Stomach (tissue), 9 donors: ENCODE measurements around the gene ATP5F1A. TPM values are rescaled to one million over a fixed set of nuclear protein-coding genes. Genes with fewer than 3 reads are reported as not detected.
"Not testable (repeated sequence)": the region's sequence is repeated elsewhere in the genome, so short reads cannot be mapped to it uniquely, and the experiment has no call there.

Experiments used
- DNase-seq, 2 donors: peaks; one replicate each; pipeline versions ENCODE4 v3.0.0 to v3.0.0-alpha.2; 2013 to 2019
- H3K27ac ChIP-seq, 5 donors: fragments of 200-600 bp in 4 of 5; sonication (generic) in 4 of 5; one replicate each; pipeline ENCODE4 v1.5.1; 2013 to 2019; ENCODE audit warnings: mild to moderate bottlenecking in 1 of 5, moderate library complexity in 1 of 5
- H3K27me3 ChIP-seq, 3 donors: fragments of 200-600 bp; sonication (generic); one replicate each; pipeline ENCODE4 v1.5.1; 2017 to 2019; ENCODE audit warnings: mixed run types in 1 of 3
- H3K36me3 ChIP-seq, 4 donors: fragments of 200-600 bp; sonication (generic); 1 replicate in 3 of 4; 2 replicates in 1 of 4; pipeline ENCODE4 v1.5.1; 2016 to 2019
- H3K4me1 ChIP-seq, 4 donors: fragments of 200-600 bp; sonication (generic); one replicate each; pipeline ENCODE4 v1.5.1; 2016 to 2019
- H3K4me3 ChIP-seq, 4 donors: fragments of 200-600 bp; sonication (generic) in 3 of 4; one replicate each; pipeline ENCODE4 v1.5.1; 2016 to 2019; ENCODE audit warnings: mild to moderate bottlenecking in 1 of 4
- H3K9me3 ChIP-seq, 4 donors: fragments of 200-600 bp; sonication (generic); one replicate each; pipeline ENCODE4 v1.5.1; 2016 to 2019
- CTCF ChIP-seq, 7 experiments: fragments of 450-650 bp in 4 of 7; fragments of 200-600 bp in 3 of 7; sonication (generic) in 3 of 7; IDR thresholded peaks; one replicate each; pipeline ENCODE4 v1.5.1; 2016 to 2019; ENCODE audit warnings: antibody characterized with exemption in 7 of 7, control low read depth in 2 of 7, mild to moderate bottlenecking in 1 of 7
- EP300 ChIP-seq: sonication (generic); formaldehyde crosslinking; IDR thresholded peaks from one replicate; pipeline ENCODE4 v1.6.1; 2017; ENCODE audit warnings: antibody characterized with exemption
- POLR2A ChIP-seq, 4 donors: fragments of 450-650 bp; IDR thresholded peaks; one replicate each; pipeline ENCODE4 v1.6.1; 2016; ENCODE audit warnings: antibody characterized with exemption in 4 of 4, control low read depth in 2 of 4, mild to moderate bottlenecking in 1 of 4, moderate library complexity in 1 of 4
- POLR2AphosphoS5 ChIP-seq, 3 donors: sonication (generic); formaldehyde crosslinking; IDR thresholded peaks; one replicate each; pipeline ENCODE4 v1.6.1; 2016; ENCODE audit warnings: antibody characterized with exemption in 3 of 3
- WGBS, 5 donors: extraction: QIAGEN DNeasy Blood & Tissue Kit in 3 of 5; methylation state at CpG; one replicate each; pipeline versions ENCODE4 v1.1.5 to v1.1.7; 2013 to 2018; 5-methylcytosine and 5-hydroxymethylcytosine counted together
- intact Hi-C: fragments of 100-400 bp; cut with DNase I; formaldehyde crosslinking; loops from one replicate; pipeline ENCODE4 v1.15.1; 2023; ENCODE audit warnings: low total_unique reads
- polyA plus RNA-seq, 3 donors: library from polyadenylated mRNA; stranded (reverse); fragments of 200-250 nt; gene quantifications; one replicate each; pipeline ENCODE4 v1.2.3, GENCODE V29; 2013
- total RNA-seq, 5 donors: library from RNA; depleted of rRNA; stranded (reverse); fragments of >200 nt; gene quantifications; one replicate each; pipeline versions ENCODE4 v1.1.0 to v1.2.3, GENCODE V29; 2014 to 2016
- donor health status: healthy with polysubstance abuse.
- donor health status: Bipolar disorder and iron deficiency.
- donor health status: healthy.

Gene ATP5F1A
- total and polyA plus RNA-seq, 8 donors = 82.9 to 631 (median 389) TPM

- intact Hi-C loops = no loop called here
- no peak overlapping the region for H3K4me3 ChIP-seq
- no peak overlapping the region for H3K27ac ChIP-seq
- no peak for DNase-seq
- H3K36me3 ChIP-seq = no peaks in the 10 kb centered on the region
- H3K27me3 ChIP-seq = no peaks in the 10 kb centered on the region
- WGBS, 5 donors = 94 to 98% (median 95%) methylated on average over 5 of the region's 5 CpGs
- TF ChIP-seq CTCF (IDR thresholded peaks at IDR 0.05) (no peak), EP300 (no peak), POLR2A (IDR thresholded peaks at IDR 0.05) (no peak), POLR2AphosphoS5 (IDR thresholded peaks at IDR 0.05) (no peak)
- H3K9me3 ChIP-seq = no peaks in the 10 kb centered on the region
- peaks cover 10 to 28% (median 19%) of the 10 kb centered on the region in 4 donors for H3K4me1 ChIP-seq
These were observed 47.8 kb downstream of the ATP5F1A start for GRCh38 chr18:46050268-46050667.

GRCh38 chr18:46048641-46049040 is 49.5 kb downstream of the ATP5F1A start:
- TF ChIP-seq CTCF (IDR thresholded peaks at IDR 0.05) (no peak), POLR2A (IDR thresholded peaks at IDR 0.05) (no peak), EP300 (no peak)
- Histone ChIP-seq H3K36me3 (no peaks in the 10 kb centered on the region), H3K4me3 (no peak overlapping the region), H3K9me3 (no peaks in the 10 kb centered on the region), H3K27me3 (no peaks in the 10 kb centered on the region), H3K27ac (no peak overlapping the region), H3K4me1 (peaks cover 10 to 24% (median 17%) of the 10 kb centered on the region in 4 donors)
- 93 to 98% (median 94%) methylated on average over 1 of the region's 1 CpG for WGBS, 5 donors
- intact Hi-C loops = no loop called here
- DNase-seq = no peak

- H3K36me3 ChIP-seq, DNase-seq, H3K9me3 ChIP-seq, H3K4me3 ChIP-seq, intact Hi-C loops, H3K27me3 ChIP-seq, H3K27ac ChIP-seq: not testable (repeated sequence)
- WGBS, 5 donors = 93 to 97% (median 96%) methylated on average over 13 of the region's 13 CpGs
- H3K4me1 ChIP-seq = peaks cover 7 to 21% (median 11%) of the 10 kb centered on the region in 4 donors
These were observed 50.7 kb downstream of the ATP5F1A start for GRCh38 chr18:46047369-46047768.

- peaks cover under 1 to 18% (median 6%) of the 10 kb centered on the region in 4 donors for H3K4me1 ChIP-seq
- H3K36me3 ChIP-seq = no peaks in the 10 kb centered on the region
- H3K9me3 ChIP-seq = no peaks in the 10 kb centered on the region
- no peaks in the 10 kb centered on the region for H3K27me3 ChIP-seq
- no peak for DNase-seq
- TF ChIP-seq CTCF (IDR thresholded peaks at IDR 0.05) = no peak
- TF ChIP-seq POLR2AphosphoS5 (IDR thresholded peaks at IDR 0.05) = no peak
- no peak for TF ChIP-seq EP300
- no peak for TF ChIP-seq POLR2A (IDR thresholded peaks at IDR 0.05)
- H3K27ac ChIP-seq = no peak overlapping the region
- intact Hi-C loops = no loop called here
- H3K4me3 ChIP-seq = no peak overlapping the region
- WGBS, 5 donors = 90 to 97% (median 95%) methylated on average over 2 of the region's 2 CpGs
These were observed 51.4 kb downstream of the ATP5F1A start for GRCh38 chr18:46046688-46047087.

- Histone ChIP-seq H3K36me3 (no peaks in the 10 kb centered on the region), H3K4me3 (no peak overlapping the region), H3K27me3 (no peaks in the 10 kb centered on the region), H3K4me1 (peaks cover 0 to 13% (median under 1%) of the 10 kb centered on the region in 4 donors), H3K27ac (no peak overlapping the region), H3K9me3 (no peaks in the 10 kb centered on the region)
- intact Hi-C loops = no loop called here
- no peak for DNase-seq
- WGBS, 5 donors = 92 to 94% (median 93%) methylated on average over 6 of the region's 6 CpGs
- no peak for TF ChIP-seq CTCF (IDR thresholded peaks at IDR 0.05)
- no peak for TF ChIP-seq POLR2AphosphoS5 (IDR thresholded peaks at IDR 0.05)
- no peak for TF ChIP-seq EP300
- no peak for TF ChIP-seq POLR2A (IDR thresholded peaks at IDR 0.05)
These were observed 52.0 kb downstream of the ATP5F1A start for GRCh38 chr18:46046126-46046525.
